Measurements from ENCODE around the gene SUPT20HL2.
"Not testable (repeated sequence)": the region's sequence is repeated elsewhere in the genome, so short reads cannot be mapped to it uniquely, and the experiment has no call there.

The SUPT20HL2 gene

DNA sequence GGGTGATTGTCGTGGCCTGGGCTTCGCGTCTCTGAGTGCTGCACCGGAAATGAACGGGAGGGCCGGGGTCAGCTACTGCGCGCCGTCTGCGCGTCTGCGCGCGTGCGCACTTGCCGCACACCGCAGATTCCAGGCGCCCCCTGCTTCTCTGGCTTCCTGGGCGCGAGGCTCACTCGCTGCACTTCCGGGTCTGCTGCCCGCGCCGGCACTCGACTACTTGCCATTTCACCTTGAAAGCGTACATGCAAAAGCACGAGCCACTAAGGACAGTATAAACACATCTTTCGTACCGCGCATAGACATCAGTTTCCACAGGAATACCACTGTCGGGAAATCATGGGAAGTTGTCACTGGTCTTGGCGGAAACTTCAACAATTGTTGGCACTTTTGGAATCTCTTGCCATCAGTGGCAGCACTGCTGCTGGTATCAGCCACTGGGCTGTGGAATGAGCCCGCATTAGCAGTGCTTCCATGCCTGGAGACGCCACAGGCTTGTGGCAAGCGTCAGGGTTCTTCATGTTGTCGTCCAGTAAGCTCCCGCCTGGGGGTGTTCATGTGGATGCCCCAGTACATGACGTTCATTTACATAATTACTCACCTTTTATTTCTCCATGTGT lies at the start of gene SUPT20HL2:
TSS of gene SUPT20HL2 (minus strand) at position 51 of the 617 bp plus-strand sequence. CDS start 754 bp downstream, outside the sequence.
- no peak for DNase-seq (ENCODE audit: extremely low read depth, low read depth)
- no peak for TF ChIP-seq CTCF (IDR thresholded peaks at IDR 0.05; ENCODE audit: low read depth, low read length)

DNA sequence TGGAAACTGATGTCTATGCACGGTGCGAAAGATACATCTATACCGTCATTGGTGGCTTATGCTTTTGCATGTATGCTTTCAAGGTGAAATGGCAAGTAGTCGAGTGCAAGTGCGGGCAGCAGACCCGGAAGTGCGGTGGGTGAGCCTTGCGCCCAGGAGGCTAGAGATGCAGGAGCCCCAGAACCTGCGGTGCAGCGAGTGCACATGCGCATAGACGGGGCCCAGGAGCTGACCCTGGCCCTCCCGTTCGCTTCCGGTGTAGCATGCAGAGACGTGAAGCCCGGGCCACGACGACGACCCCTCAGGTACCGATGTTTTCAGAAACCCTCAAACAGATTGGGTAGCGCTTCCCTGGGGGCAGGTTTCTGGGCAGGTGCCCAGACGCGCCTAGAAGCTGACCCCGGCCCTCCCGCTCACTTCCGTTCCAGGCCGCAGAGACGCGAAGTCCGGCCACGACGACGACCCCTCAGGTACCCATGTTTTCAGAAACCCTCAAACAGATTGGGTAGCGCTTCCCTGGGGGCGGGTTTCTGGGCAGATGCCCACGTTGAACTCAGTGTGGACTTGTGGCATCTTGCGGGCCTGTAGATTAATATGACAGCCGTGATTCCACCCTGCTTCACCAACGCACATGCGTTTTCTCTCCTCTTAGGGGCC lies 48.3 kb upstream of the SUPT20HL2 start:
- not testable (repeated sequence) for DNase-seq (ENCODE audit: extremely low read depth, low read depth)

GRCh38 chrX:24360272-24360671 lies 46.4 kb upstream of the SUPT20HL2 start, which contains the start of gene SUPT20HL1:
Gene SUPT20HL1 (plus strand): TSS chrX:24360639. CDS start chrX:24362761, 2,122 bp downstream.
- TF ChIP-seq CTCF (IDR thresholded peaks at IDR 0.05; ENCODE audit: low read depth, low read length): no peak
- no peak for DNase-seq (ENCODE audit: extremely low read depth, low read depth)

- no peak for DNase-seq (ENCODE audit: extremely low read depth, low read depth)
- TF ChIP-seq CTCF (IDR thresholded peaks at IDR 0.05; ENCODE audit: low read depth, low read length): no peak
Measured at GRCh38 chrX:24357106-24357505, 43.2 kb upstream of the SUPT20HL2 start.

- TF ChIP-seq CTCF (IDR thresholded peaks at IDR 0.05; ENCODE audit: low read depth, low read length): no peak
- no peak for DNase-seq (ENCODE audit: extremely low read depth, low read depth)
Measured at GRCh38 chrX:24355095-24355494, 41.2 kb upstream of the SUPT20HL2 start.

- no peak for DNase-seq (ENCODE audit: extremely low read depth, low read depth)
- no peak for TF ChIP-seq CTCF (IDR thresholded peaks at IDR 0.05; ENCODE audit: low read depth, low read length)
Measured at GRCh38 chrX:24350217-24350616, 36.3 kb upstream of the SUPT20HL2 start.

DNA sequence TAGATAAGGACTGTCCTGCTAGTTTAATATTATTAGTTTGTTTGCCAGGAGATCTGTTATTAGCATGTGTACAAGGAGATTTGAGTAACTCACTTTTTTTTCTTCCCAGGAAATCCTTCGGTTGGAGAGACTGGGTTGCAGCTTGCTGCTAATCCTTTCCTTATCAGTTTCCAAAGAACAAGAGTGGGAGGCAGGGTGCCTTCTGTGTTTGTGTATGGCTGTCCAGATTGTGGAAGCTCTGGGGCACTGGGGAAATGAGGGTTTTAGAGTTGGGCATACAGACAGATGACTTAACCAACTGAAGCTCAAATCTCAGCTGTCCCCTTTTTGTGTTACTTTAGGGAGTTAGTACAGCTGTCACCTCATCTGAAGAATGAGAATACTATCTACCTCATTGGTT lies 34.0 kb upstream of the SUPT20HL2 start:
- no peak for DNase-seq (ENCODE audit: extremely low read depth, low read depth)
- TF ChIP-seq CTCF (IDR thresholded peaks at IDR 0.05; ENCODE audit: low read depth, low read length): no peak
